ENCODE measurements around the gene FSIP1. TPM values are rescaled to one million over a fixed set of nuclear protein-coding genes. Genes with fewer than 3 reads are reported as not detected.
A peak's percentile ranks its signal among the peaks of the same experiment; 100 is the strongest.

FSIP1 gene
- total and polyA plus RNA-seq, 11 donors: 0.28 to 3.7 (median 0.97) TPM; not detected in 1

GRCh38 chr15:39640665-39641064, 142.0 kb downstream of the FSIP1 start:
- no peak for ATAC-seq
- intact Hi-C loops (cut with DNase I): no loop called here
- H3K27ac ChIP-seq: no peak overlapping the region
- no peaks in the 10 kb centered on the region for H3K27me3 ChIP-seq
- no peak overlapping the region for H3K4me3 ChIP-seq
- TF ChIP-seq POLR2A (IDR thresholded peaks at IDR 0.05): no peak
- no peak for TF ChIP-seq CTCF (IDR thresholded peaks at IDR 0.05)
- 75 to 88% (median 79%) methylated on average over 3 of the region's 3 CpGs for WGBS, 4 donors
- no peaks in the 10 kb centered on the region for H3K36me3 ChIP-seq
- H3K4me1 ChIP-seq: peaks cover 0 to 24% (median 14%) of the 10 kb centered on the region in 12 donors
- H3K9me3 ChIP-seq: no peaks in the 10 kb centered on the region
- DNase-seq: no peak

GRCh38 chr15:39639037-39639436, 143.6 kb downstream of the FSIP1 start:
- intact Hi-C loops (cut with DNase I): no loop called here

DNA sequence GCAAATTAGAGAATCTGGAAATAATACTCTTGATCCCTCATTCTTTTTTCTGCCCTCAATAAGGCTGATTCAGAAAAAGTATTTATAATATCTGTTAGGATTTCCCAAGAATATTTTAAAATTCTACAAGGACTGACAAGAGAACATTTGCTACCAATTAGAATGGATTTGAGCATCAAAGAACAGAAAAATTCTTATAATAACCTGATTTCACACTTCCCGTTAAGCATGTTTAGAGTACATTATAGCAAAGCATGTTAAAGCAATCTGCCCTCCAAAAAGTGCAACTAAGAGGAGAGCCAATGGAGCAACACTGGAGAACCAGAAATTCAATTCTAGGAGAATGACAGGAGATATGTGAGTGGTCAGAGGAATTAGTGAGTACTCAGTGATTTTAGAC, 144.6 kb downstream of the FSIP1 start:
- DNase-seq (no peak), ATAC-seq (no peak)
- TF ChIP-seq POLR2A (IDR thresholded peaks at IDR 0.05) (no peak), CTCF (IDR thresholded peaks at IDR 0.05) (no peak)
- Histone ChIP-seq H3K27ac (no peak overlapping the region), H3K4me1 (peaks cover 0 to 13% (median 5%) of the 10 kb centered on the region in 12 donors), H3K27me3 (no peaks in the 10 kb centered on the region), H3K4me3 (no peak overlapping the region), H3K36me3 (no peaks in the 10 kb centered on the region), H3K9me3 (no peaks in the 10 kb centered on the region)
- intact Hi-C loops (cut with DNase I): no loop called here
- WGBS, 4 donors: 96 to 97% (median 96%) methylated on average over 1 of the region's 1 CpG

More at GRCh38 chr15:39639037-39639436, 143.6 kb downstream of the FSIP1 start:
- 92 to 99% (median 95%) methylated on average over 1 of the region's 1 CpG for WGBS, 4 donors
- H3K9me3 ChIP-seq: no peaks in the 10 kb centered on the region
- no peak overlapping the region for H3K4me3 ChIP-seq
- H3K27ac ChIP-seq: no peak overlapping the region
- no peaks in the 10 kb centered on the region for H3K36me3 ChIP-seq
- ATAC-seq: no peak
- H3K4me1 ChIP-seq: peaks cover 0 to 13% (median 5%) of the 10 kb centered on the region in 12 donors
- TF ChIP-seq POLR2A (IDR thresholded peaks at IDR 0.05) (no peak), CTCF (IDR thresholded peaks at IDR 0.05) (no peak)
- no peaks in the 10 kb centered on the region for H3K27me3 ChIP-seq
- no peak for DNase-seq

GRCh38 chr15:39631357-39631756, 151.3 kb downstream of the FSIP1 start:
- peaks cover 0 to 41% (median 23%) of the 10 kb centered on the region in 12 donors for H3K4me1 ChIP-seq
- DNase-seq: no peak
- no peaks in the 10 kb centered on the region for H3K9me3 ChIP-seq
- H3K27ac ChIP-seq: peak overlapping the region in 2 of 12 donors; percentile 16 to 18
- no peak for ATAC-seq
- H3K4me3 ChIP-seq: no peak overlapping the region
- intact Hi-C loops (cut with DNase I): no loop called here
- no peaks in the 10 kb centered on the region for H3K27me3 ChIP-seq
- 77 to 96% (median 89%) methylated on average over 3 of the region's 3 CpGs for WGBS, 4 donors
- TF ChIP-seq POLR2A (IDR thresholded peaks at IDR 0.05) (no peak), CTCF (IDR thresholded peaks at IDR 0.05) (no peak)
- H3K36me3 ChIP-seq: no peaks in the 10 kb centered on the region
